A549 (cell line): ENCODE measurements around the gene GPR173. TPM values are rescaled to one million over a fixed set of nuclear protein-coding genes. Genes with fewer than 3 reads are reported as not detected.

Source experiments
- ATAC-seq, 2 experiments: fragments of 200-7000 bp in 1 of 2; fragments of >200 bp in 1 of 2; cut with Nextera tagmentation in 1 of 2; cut with Tn5 transposase in 1 of 2; 3 replicates each; pipeline versions ENCODE4 v1.8.0 to v1.9.1; 2018 to 2020; ENCODE audit warnings: mild to moderate bottlenecking in 1 of 2, moderate library complexity in 1 of 2
- CTCF ChIA-PET: fragments of 300-600 bp; sonication (Branson Sonifier 250); formaldehyde crosslinking; extraction: SDS; loops from one replicate; lab custom pipeline; 2021; ENCODE audit warnings: antibody characterized with exemption, inconsistent platforms; lab: Yijun Ruan, JAX
- POLR2A ChIA-PET: fragments of 350-600 bp; formaldehyde crosslinking; extraction: SDS; loops from one replicate; lab custom pipeline; 2021; ENCODE audit warnings: antibody characterized with exemption, inconsistent platforms; lab: Yijun Ruan, JAX
- DNase-seq, 2 experiments: peaks; one replicate each; pipeline versions ENCODE4 v3.0.0 to v3.0.0-alpha.2; 2011 to 2016; ENCODE audit warnings: low read depth in 1 of 2, low spot score in 1 of 2
- FAIRE-seq: peaks from 2 replicates; lab custom pipeline; 2011; peaks lifted over from hg19 to GRCh38; lab: Jason Lieb, UNC
- H3K27ac ChIP-seq, 2 experiments: fragments of >200 bp; sonication (Bioruptor Twin); formaldehyde crosslinking; 3 replicates each; pipeline ENCODE4 v1.5.1; 2016 to 2017
- H3K4me1 ChIP-seq: fragments of >200 bp; sonication (Bioruptor Twin); formaldehyde crosslinking; 3 replicates; pipeline ENCODE4 v1.6.1; 2016
- H3K4me2 ChIP-seq: fragments of >200 bp; sonication (Bioruptor Twin); formaldehyde crosslinking; 3 replicates; pipeline ENCODE4 v1.6.1; 2016
- H3K4me3 ChIP-seq: fragments of >200 bp; sonication (Bioruptor Twin); formaldehyde crosslinking; 3 replicates; pipeline ENCODE4 v1.5.1; 2016
- H3K9me3 ChIP-seq: fragments of >200 bp; sonication (Bioruptor Twin); formaldehyde crosslinking; 3 replicates; pipeline ENCODE4 v1.6.1; 2016
- BHLHE40 ChIP-seq: IDR thresholded peaks from 2 replicates; pipeline ENCODE4 v1.6.1; 2012; ENCODE audit warnings: low read depth, low read length, inconsistent platforms
- CBX8 ChIP-seq: fragments of 200-600 bp; sonication (generic); IDR thresholded peaks from 2 replicates; pipeline ENCODE4 v1.6.1; 2016
- EHF ChIP-seq: fragments of 250-450 bp; sonication (Bioruptor Pico); IDR thresholded peaks from 2 replicates; pipeline ENCODE4 v1.5.0; 2020; ENCODE audit warnings: mild to moderate bottlenecking
- EHMT2 ChIP-seq: fragments of 200-600 bp; sonication (generic); IDR thresholded peaks from 2 replicates; pipeline ENCODE4 v1.6.1; 2016; ENCODE audit warnings: antibody characterized with exemption, low read depth, mild to moderate bottlenecking, moderate library complexity
- ESRRA ChIP-seq: fragments of 150-350 bp; IDR thresholded peaks from 2 replicates; pipeline ENCODE4 v1.6.1; 2014; ENCODE audit warnings: mild to moderate bottlenecking, low read length, borderline replicate concordance
- FOSB ChIP-seq: fragments of 250-450 bp; sonication (Bioruptor Pico); IDR thresholded peaks from 2 replicates; pipeline ENCODE4 v1.5.0; 2020; ENCODE audit warnings: mild to moderate bottlenecking, moderate library complexity
- FOSL2 ChIP-seq, 2 experiments: fragments of 450-650 bp in 1 of 2; fragments of >200 bp in 1 of 2; sonication (Bioruptor Twin) in 1 of 2; formaldehyde crosslinking; IDR thresholded peaks; 2 replicates each; pipeline versions ENCODE4 v1.5.0 to v1.6.1; 2016 to 2020; ENCODE audit warnings: mild to moderate bottlenecking in 1 of 2, moderate library complexity in 1 of 2
- FOXS1 ChIP-seq: fragments of 250-450 bp; sonication (Bioruptor Pico); IDR thresholded peaks from 2 replicates; pipeline ENCODE4 v1.5.0; 2020; ENCODE audit warnings: mild to moderate bottlenecking, moderate library complexity
- HOXB5 ChIP-seq: fragments of 250-450 bp; sonication (Bioruptor Pico); IDR thresholded peaks from 2 replicates; pipeline ENCODE4 v1.5.0; 2020; ENCODE audit warnings: mild to moderate bottlenecking, moderate library complexity
- JUNB ChIP-seq: fragments of >200 bp; sonication (Bioruptor Twin); formaldehyde crosslinking; IDR thresholded peaks from 2 replicates; pipeline ENCODE4 v1.6.1; 2016
- MAFK ChIP-seq: fragments of 450-650 bp; IDR thresholded peaks from 2 replicates; pipeline ENCODE4 v1.6.1; 2014; ENCODE audit not compliant: partially characterized antibody
- MAZ ChIP-seq: fragments of 150-350 bp; IDR thresholded peaks from 2 replicates; pipeline ENCODE4 v1.6.1; 2014; ENCODE audit warnings: antibody characterized with exemption, low read depth, low read length, borderline replicate concordance
- MYC ChIP-seq: IDR thresholded peaks from 2 replicates; pipeline ENCODE4 v1.6.1; 2012; ENCODE audit warnings: mild to moderate bottlenecking, inconsistent platforms, low read length, improper control_type of control experiment, borderline replicate concordance
- NPAS2 ChIP-seq: fragments of 250-450 bp; sonication (Bioruptor Pico); IDR thresholded peaks from 2 replicates; pipeline ENCODE4 v1.8.0; 2022; ENCODE audit warnings: mild to moderate bottlenecking, moderate library complexity, borderline replicate concordance
- POLR2A ChIP-seq: IDR thresholded peaks from 2 replicates; pipeline ENCODE4 v1.6.1; 2012; ENCODE audit warnings: mild to moderate bottlenecking, low read length
- RAD21 ChIP-seq, 2 experiments: fragments of >200 bp in 1 of 2; sonication (Bioruptor Twin) in 1 of 2; formaldehyde crosslinking in 1 of 2; IDR thresholded peaks in 1 of 2; conservative IDR thresholded peaks in 1 of 2; 2 replicates in 1 of 2; 3 replicates in 1 of 2; pipeline ENCODE4 v1.6.1; 2012 to 2018; ENCODE audit warnings: inconsistent platforms in 1 of 2
- RARB ChIP-seq: fragments of 250-450 bp; sonication (Bioruptor Pico); IDR thresholded peaks from 2 replicates; pipeline ENCODE4 v1.8.0; 2021; ENCODE audit warnings: mild to moderate bottlenecking, moderate library complexity
- RNF2 ChIP-seq: fragments of 200-600 bp; sonication (generic); IDR thresholded peaks from 2 replicates; pipeline ENCODE4 v1.6.1; 2016; ENCODE audit warnings: low read depth, mild to moderate bottlenecking, antibody characterized with exemption, moderate library complexity, borderline replicate concordance
- SREBF2 ChIP-seq: fragments of 450-650 bp; IDR thresholded peaks from 2 replicates; pipeline ENCODE4 v1.6.1; 2014; ENCODE audit warnings: mild to moderate bottlenecking, moderate library complexity
- TFCP2L1 ChIP-seq: fragments of 250-450 bp; sonication (Bioruptor Pico); IDR thresholded peaks from 2 replicates; pipeline ENCODE4 v1.5.0; 2021; ENCODE audit warnings: mild to moderate bottlenecking
- TP53 ChIP-seq: fragments of 250-450 bp; sonication (Bioruptor Pico); IDR thresholded peaks from 2 replicates; pipeline ENCODE4 v1.5.0; 2021; ENCODE audit warnings: mild to moderate bottlenecking, moderate library complexity
- ZC3H11A ChIP-seq: fragments of 450-650 bp; IDR thresholded peaks from 2 replicates; pipeline ENCODE4 v1.6.1; 2014; ENCODE audit warnings: antibody characterized with exemption, mild to moderate bottlenecking
- WGBS: methylation state at CpG from one replicate; pipeline ENCODE4 v1.1.6; 2017; ENCODE audit errors: missing lambda C conversion rate; 5-methylcytosine and 5-hydroxymethylcytosine counted together
- polyA plus RNA-seq, 4 experiments: library from polyadenylated mRNA; depleted of rRNA in 3 of 4; stranded (reverse); fragments of >200 nt; fragmentation: RNase III in 1 of 4; extraction: RNeasy Plus Mini Kit Qiagen cat#74134 plus additional on column Dnase treatment in 1 of 4; gene quantifications; 2 replicates in 3 of 4; 3 replicates in 1 of 4; pipeline ENCODE4 v1.2.3, GENCODE V29; 2011 to 2017
- TF ChIP-seq, protein P1 (sequence below): fragments of 250-450 bp; sonication (Bioruptor Pico); IDR thresholded peaks from 2 replicates; pipeline ENCODE4 v1.5.0; 2020; ENCODE audit warnings: low read depth, mild to moderate bottlenecking, moderate library complexity
- TF ChIP-seq, protein P2 (sequence below): fragments of 250-450 bp; sonication (Bioruptor Pico); IDR thresholded peaks from 2 replicates; pipeline ENCODE4 v1.5.0; 2021; ENCODE audit warnings: mild to moderate bottlenecking, moderate library complexity, borderline replicate concordance
- TF ChIP-seq, protein P3 (sequence below): fragments of 200-600 bp; sonication (generic); IDR thresholded peaks from 2 replicates; pipeline ENCODE4 v1.6.1; 2016; ENCODE audit warnings: antibody characterized with exemption, mild to moderate bottlenecking, moderate library complexity
- TF ChIP-seq, protein P4 (sequence below): IDR thresholded peaks from 2 replicates; pipeline ENCODE4 v1.6.1; 2012
- TF ChIP-seq, protein P5 (sequence below): fragments of >200 bp; sonication (Bioruptor Twin); formaldehyde crosslinking; IDR thresholded peaks from 3 replicates; pipeline ENCODE4 v1.5.1; 2016

The GPR173 gene
- polyA plus RNA-seq, 2 of the 4 experiments (the other 2 are of a cell fraction), result 0.03 TPM; not detected in 1

DNA sequence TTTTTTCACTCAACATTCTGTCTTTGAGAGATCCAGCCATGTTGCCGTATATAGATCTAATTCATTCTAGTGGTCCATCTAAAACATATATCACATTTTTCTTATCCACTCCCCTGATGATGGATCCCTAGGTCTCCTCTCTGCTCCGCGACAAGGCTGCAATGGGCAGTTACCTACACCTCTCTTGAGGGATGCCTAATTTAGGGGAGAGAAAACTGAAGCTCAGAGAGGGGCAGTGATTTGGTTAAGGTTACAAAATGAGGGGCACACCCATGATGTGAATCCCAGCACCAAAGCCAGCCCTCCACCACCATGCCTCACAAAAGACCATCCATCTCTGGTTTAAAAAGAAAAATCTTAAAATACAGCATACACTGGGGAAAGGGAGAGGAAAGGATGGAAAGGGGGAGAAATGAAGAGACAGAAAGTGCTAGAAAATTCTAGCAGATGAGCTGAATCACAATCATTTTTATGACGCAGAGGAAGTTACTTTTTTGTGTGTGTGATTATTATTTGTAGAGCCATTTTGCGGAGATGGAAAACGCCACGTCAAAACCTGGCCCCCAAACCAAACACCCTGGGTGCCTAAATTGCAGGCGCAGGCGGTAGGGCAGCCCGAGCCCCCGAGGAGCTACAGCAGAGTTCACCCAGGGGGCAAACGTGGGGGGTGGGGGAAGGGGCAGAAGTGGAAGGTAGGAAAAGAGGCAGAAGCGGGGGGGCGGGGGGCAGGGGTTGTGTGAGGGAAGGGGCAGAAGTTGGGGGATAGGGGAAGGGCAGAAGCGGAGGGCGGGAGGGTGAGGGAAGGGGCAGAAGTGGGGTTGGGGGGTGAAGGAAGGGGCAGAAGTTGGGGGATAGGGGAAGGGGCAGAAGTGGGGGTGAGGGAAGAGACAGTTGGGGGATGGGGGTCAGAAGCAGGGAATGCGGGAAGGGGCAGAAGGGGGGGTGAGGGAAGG lies 32.3 kb downstream of the GPR173 start:
- POLR2A ChIA-PET, result no interaction called here
- FAIRE-seq, result no peak
- Histone ChIP-seq H3K4me2 (peak overlapping the region; percentile 66), H3K27ac (peak overlapping the region; percentile 83 to 96), H3K4me3 (peak overlapping the region; percentile 71), H3K4me1 (peaks cover 11% of the 10 kb centered on the region; the same call in 2 of the 3 replicates), H3K9me3 (no peaks in the 10 kb centered on the region)
- CTCF ChIA-PET, result no interaction called here
- WGBS, result 73% methylated on average over 11 of the region's 17 CpGs
- no peak for DNase-seq
- TF ChIP-seq FOSL2 (IDR thresholded peaks at IDR 0.05) (no peak), FOSL2 (CRISPR knock-in tag; IDR thresholded peaks at IDR 0.05) (no peak), FOXS1 (CRISPR knock-in tag) (no peak), CBX8 (no peak), RAD21 (conservative IDR thresholded peaks at IDR 0.05 in 1 of 2, IDR thresholded peaks at IDR 0.05 in 1 of 2) (no peak), MAZ (no peak), BHLHE40 (no peak), SREBF2 (no peak), TP53 (CRISPR knock-in tag) (no peak), MYC (no peak), EHF (CRISPR knock-in tag) (no peak), HOXB5 (CRISPR knock-in tag) (no peak), NPAS2 (no peak), FOSB (CRISPR knock-in tag) (no peak), ZC3H11A (no peak)
- TF ChIP-seq, protein P1, sequence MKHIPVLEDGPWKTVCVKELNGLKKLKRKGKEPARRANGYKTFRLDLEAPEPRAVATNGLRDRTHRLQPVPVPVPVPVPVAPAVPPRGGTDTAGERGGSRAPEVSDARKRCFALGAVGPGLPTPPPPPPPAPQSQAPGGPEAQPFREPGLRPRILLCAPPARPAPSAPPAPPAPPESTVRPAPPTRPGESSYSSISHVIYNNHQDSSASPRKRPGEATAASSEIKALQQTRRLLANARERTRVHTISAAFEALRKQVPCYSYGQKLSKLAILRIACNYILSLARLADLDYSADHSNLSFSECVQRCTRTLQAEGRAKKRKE, result no peak
- TF ChIP-seq, protein P2, sequence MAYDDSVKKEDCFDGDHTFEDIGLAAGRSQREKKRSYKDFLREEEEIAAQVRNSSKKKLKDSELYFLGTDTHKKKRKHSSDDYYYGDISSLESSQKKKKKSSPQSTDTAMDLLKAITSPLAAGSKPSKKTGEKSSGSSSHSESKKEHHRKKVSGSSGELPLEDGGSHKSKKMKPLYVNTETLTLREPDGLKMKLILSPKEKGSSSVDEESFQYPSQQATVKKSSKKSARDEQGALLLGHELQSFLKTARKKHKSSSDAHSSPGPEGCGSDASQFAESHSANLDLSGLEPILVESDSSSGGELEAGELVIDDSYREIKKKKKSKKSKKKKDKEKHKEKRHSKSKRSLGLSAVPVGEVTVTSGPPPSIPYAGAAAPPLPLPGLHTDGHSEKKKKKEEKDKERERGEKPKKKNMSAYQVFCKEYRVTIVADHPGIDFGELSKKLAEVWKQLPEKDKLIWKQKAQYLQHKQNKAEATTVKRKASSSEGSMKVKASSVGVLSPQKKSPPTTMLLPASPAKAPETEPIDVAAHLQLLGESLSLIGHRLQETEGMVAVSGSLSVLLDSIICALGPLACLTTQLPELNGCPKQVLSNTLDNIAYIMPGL (CRISPR knock-in tag), result no peak
- ATAC-seq, result no peak

DNA sequence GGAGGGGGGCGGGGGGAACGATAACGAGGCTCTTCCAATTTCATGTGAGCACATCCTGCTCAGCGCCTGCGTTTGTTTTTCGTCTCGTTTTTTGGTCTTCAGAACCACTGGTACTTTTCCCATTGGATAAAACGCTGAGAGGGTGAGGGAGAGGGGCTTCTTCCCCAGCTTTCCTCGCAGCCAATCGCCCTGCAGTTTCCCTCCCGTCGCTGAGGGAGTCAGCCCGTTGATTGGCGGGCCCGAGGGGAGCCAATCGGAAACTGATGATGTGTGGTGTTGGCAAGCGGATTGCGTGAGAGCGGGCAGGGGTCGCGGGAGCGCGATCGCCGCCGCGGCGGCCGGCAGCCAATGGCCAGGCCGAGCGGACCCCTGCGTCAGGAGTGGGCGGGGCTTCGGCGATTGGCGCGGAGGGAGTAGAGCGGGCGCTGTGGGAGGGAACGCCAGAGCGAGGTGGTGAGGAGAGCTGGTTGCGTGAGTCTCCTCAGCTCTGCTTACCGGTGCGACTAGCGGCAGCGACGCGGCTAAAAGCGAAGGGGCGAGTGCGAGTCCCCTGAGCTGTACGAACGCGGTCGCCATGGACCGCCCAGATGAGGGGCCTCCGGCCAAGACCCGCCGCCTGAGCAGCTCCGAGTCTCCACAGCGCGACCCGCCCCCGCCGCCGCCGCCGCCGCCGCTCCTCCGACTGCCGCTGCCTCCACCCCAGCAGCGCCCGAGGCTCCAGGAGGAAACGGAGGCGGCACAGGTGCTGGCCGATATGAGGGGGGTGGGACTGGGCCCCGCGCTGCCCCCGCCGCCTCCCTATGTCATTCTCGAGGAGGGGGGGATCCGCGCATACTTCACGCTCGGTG lies 33.6 kb downstream of the GPR173 start, which contains the start of gene TSPYL2:
Gene TSPYL2, plus strand, starts transcription at position 443 of the 848 bp plus-strand sequence. Its CDS starts 132 bp downstream, at position 575.
- POLR2A ChIA-PET, result interaction anchor here (0.5 to 1.4 kb wide), 8 partner anchors 10 to 1918 kb away, joined by 3 to 30 read pairs (median 4); partner anchors contain the start of genes APEX2, KANTR and KDM5C
- H3K4me2 ChIP-seq, result peak within 1 kb of the TSS; percentile 87
- peak; percentile 88 to 96 for ATAC-seq
- peaks cover 15% of the 10 kb centered on the region for H3K4me1 ChIP-seq
- peak within 1 kb of the TSS; percentile 71 for H3K4me3 ChIP-seq
- peak; percentile 95 to 96 for DNase-seq
- WGBS, result 1% methylated on average over 31 of the region's 86 CpGs
- FAIRE-seq, result peak; percentile 100
- peak within 1 kb of the TSS; percentile 83 to 96 for H3K27ac ChIP-seq
- CTCF ChIA-PET, result interaction anchor here (1.5 kb wide), 1 partner anchor 11 kb away, joined by 5 read pairs; no protein-coding TSS in a partner anchor
- no peaks in the 10 kb centered on the region for H3K9me3 ChIP-seq
- TF ChIP-seq POLR2A (peak; percentile 99), JUNB (no peak), ESRRA (no peak), TFCP2L1 (no peak), RNF2 (no peak), MYC (no peak), MAFK (peak; percentile 29), EHMT2 (no peak), RARB (CRISPR knock-in tag) (no peak)
- TF ChIP-seq, protein P3, sequence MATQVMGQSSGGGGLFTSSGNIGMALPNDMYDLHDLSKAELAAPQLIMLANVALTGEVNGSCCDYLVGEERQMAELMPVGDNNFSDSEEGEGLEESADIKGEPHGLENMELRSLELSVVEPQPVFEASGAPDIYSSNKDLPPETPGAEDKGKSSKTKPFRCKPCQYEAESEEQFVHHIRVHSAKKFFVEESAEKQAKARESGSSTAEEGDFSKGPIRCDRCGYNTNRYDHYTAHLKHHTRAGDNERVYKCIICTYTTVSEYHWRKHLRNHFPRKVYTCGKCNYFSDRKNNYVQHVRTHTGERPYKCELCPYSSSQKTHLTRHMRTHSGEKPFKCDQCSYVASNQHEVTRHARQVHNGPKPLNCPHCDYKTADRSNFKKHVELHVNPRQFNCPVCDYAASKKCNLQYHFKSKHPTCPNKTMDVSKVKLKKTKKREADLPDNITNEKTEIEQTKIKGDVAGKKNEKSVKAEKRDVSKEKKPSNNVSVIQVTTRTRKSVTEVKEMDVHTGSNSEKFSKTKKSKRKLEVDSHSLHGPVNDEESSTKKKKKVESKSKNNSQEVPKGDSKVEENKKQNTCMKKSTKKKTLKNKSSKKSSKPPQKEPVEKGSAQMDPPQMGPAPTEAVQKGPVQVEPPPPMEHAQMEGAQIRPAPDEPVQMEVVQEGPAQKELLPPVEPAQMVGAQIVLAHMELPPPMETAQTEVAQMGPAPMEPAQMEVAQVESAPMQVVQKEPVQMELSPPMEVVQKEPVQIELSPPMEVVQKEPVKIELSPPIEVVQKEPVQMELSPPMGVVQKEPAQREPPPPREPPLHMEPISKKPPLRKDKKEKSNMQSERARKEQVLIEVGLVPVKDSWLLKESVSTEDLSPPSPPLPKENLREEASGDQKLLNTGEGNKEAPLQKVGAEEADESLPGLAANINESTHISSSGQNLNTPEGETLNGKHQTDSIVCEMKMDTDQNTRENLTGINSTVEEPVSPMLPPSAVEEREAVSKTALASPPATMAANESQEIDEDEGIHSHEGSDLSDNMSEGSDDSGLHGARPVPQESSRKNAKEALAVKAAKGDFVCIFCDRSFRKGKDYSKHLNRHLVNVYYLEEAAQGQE, result peak; percentile 43
- TF ChIP-seq, protein P4, sequence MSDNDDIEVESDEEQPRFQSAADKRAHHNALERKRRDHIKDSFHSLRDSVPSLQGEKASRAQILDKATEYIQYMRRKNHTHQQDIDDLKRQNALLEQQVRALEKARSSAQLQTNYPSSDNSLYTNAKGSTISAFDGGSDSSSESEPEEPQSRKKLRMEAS, result peak; percentile 62
- TF ChIP-seq, protein P5, sequence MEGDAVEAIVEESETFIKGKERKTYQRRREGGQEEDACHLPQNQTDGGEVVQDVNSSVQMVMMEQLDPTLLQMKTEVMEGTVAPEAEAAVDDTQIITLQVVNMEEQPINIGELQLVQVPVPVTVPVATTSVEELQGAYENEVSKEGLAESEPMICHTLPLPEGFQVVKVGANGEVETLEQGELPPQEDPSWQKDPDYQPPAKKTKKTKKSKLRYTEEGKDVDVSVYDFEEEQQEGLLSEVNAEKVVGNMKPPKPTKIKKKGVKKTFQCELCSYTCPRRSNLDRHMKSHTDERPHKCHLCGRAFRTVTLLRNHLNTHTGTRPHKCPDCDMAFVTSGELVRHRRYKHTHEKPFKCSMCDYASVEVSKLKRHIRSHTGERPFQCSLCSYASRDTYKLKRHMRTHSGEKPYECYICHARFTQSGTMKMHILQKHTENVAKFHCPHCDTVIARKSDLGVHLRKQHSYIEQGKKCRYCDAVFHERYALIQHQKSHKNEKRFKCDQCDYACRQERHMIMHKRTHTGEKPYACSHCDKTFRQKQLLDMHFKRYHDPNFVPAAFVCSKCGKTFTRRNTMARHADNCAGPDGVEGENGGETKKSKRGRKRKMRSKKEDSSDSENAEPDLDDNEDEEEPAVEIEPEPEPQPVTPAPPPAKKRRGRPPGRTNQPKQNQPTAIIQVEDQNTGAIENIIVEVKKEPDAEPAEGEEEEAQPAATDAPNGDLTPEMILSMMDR, result no peak
